ENCODE measurements around the gene TGFBR1.

The TGFBR1 gene

GRCh38 chr9:99106044-99106375 is 1.1 kb downstream of the TGFBR1 start:
- Histone ChIP-seq H3K27me3 (ENCODE audit: insufficient read depth, low read length, poor library complexity, severe bottlenecking) (no peaks in the 10 kb centered on the region), H3K9me3 (ENCODE audit: insufficient read depth, low read depth, low read length) (no peaks in the 10 kb centered on the region), H3K9ac (ENCODE audit: low read depth, low read length, poor library complexity, severe bottlenecking) (peak overlapping the region; percentile 89), H3K4me2 (ENCODE audit: low read depth, low read length, poor library complexity, severe bottlenecking) (peak overlapping the region; percentile 93), H3K4me1 (ENCODE audit: insufficient read depth, low read length, poor library complexity, severe bottlenecking) (peaks cover 59% of the 10 kb centered on the region), H4K20me1 (ENCODE audit: insufficient read depth, low read length, poor library complexity, severe bottlenecking) (peaks cover 56% of the 10 kb centered on the region), H3F3A (ENCODE audit: low read depth) (peaks cover 2% of the 10 kb centered on the region; the same call in 1 of the 2 replicates), H3K79me2 (ENCODE audit: insufficient read depth, low read length) (peaks cover 57% of the 10 kb centered on the region), H3K4me3 (ENCODE audit: low read length, poor library complexity, severe bottlenecking) (peak overlapping the region; percentile 85), H3K9me2 (replicated peaks; ENCODE audit: low read depth, low read length) (no peaks in the 10 kb centered on the region), H3K36me3 (ENCODE audit: insufficient read depth, low read length) (no peaks in the 10 kb centered on the region), H2AFZ (ENCODE audit: low read length) (no peak overlapping the region)
- no peak for TF ChIP-seq EZH2phosphoT487 (IDR thresholded peaks at IDR 0.05; ENCODE audit: borderline replicate concordance)
- TF ChIP-seq CTCF (conservative IDR thresholded peaks at IDR 0.05; ENCODE audit: low read length), result no peak

- no peaks in the 10 kb centered on the region for H3K27me3 ChIP-seq (ENCODE audit: insufficient read depth, low read length, poor library complexity, severe bottlenecking)
- no peaks in the 10 kb centered on the region for H3K9me3 ChIP-seq (ENCODE audit: insufficient read depth, low read depth, low read length)
- peak overlapping the region; percentile 89 for H3K9ac ChIP-seq (ENCODE audit: low read depth, low read length, poor library complexity, severe bottlenecking)
- H3K9me2 ChIP-seq (replicated peaks; ENCODE audit: low read depth, low read length), result no peaks in the 10 kb centered on the region
- H4K20me1 ChIP-seq (ENCODE audit: insufficient read depth, low read length, poor library complexity, severe bottlenecking), result peaks cover 68% of the 10 kb centered on the region
- H3K4me3 ChIP-seq (ENCODE audit: low read length, poor library complexity, severe bottlenecking), result peak overlapping the region; percentile 85
- H3K36me3 ChIP-seq (ENCODE audit: insufficient read depth, low read length), result no peaks in the 10 kb centered on the region
- peaks cover 71% of the 10 kb centered on the region for H3K79me2 ChIP-seq (ENCODE audit: insufficient read depth, low read length)
- TF ChIP-seq CTCF (conservative IDR thresholded peaks at IDR 0.05; ENCODE audit: low read length) (no peak), EZH2phosphoT487 (IDR thresholded peaks at IDR 0.05; ENCODE audit: borderline replicate concordance) (no peak)
- H3K4me1 ChIP-seq (ENCODE audit: insufficient read depth, low read length, poor library complexity, severe bottlenecking), result peaks cover 70% of the 10 kb centered on the region
- peak overlapping the region; percentile 93 for H3K4me2 ChIP-seq (ENCODE audit: low read depth, low read length, poor library complexity, severe bottlenecking)
- H2AFZ ChIP-seq (ENCODE audit: low read length), result no peak overlapping the region
- H3F3A ChIP-seq (ENCODE audit: low read depth), result no peaks in the 10 kb centered on the region
Observed at GRCh38 chr9:99107421-99107820, 2.5 kb downstream of the TGFBR1 start.

- Histone ChIP-seq H3K4me1 (ENCODE audit: insufficient read depth, low read length, poor library complexity, severe bottlenecking) (peaks cover 77% of the 10 kb centered on the region), H3K9me2 (replicated peaks; ENCODE audit: low read depth, low read length) (no peaks in the 10 kb centered on the region), H4K20me1 (ENCODE audit: insufficient read depth, low read length, poor library complexity, severe bottlenecking) (peaks cover 75% of the 10 kb centered on the region), H3K4me3 (ENCODE audit: low read length, poor library complexity, severe bottlenecking) (peak overlapping the region; percentile 85), H3K79me2 (ENCODE audit: insufficient read depth, low read length) (peaks cover 79% of the 10 kb centered on the region), H3F3A (ENCODE audit: low read depth) (peaks cover 6% of the 10 kb centered on the region), H3K9me3 (ENCODE audit: insufficient read depth, low read depth, low read length) (no peaks in the 10 kb centered on the region), H3K27me3 (ENCODE audit: insufficient read depth, low read length, poor library complexity, severe bottlenecking) (no peaks in the 10 kb centered on the region), H3K36me3 (ENCODE audit: insufficient read depth, low read length) (no peaks in the 10 kb centered on the region), H3K4me2 (ENCODE audit: low read depth, low read length, poor library complexity, severe bottlenecking) (peak overlapping the region; percentile 93), H3K9ac (ENCODE audit: low read depth, low read length, poor library complexity, severe bottlenecking) (peak overlapping the region; percentile 89), H2AFZ (ENCODE audit: low read length) (no peak overlapping the region)
- TF ChIP-seq EZH2phosphoT487 (IDR thresholded peaks at IDR 0.05; ENCODE audit: borderline replicate concordance), result no peak
- TF ChIP-seq CTCF (conservative IDR thresholded peaks at IDR 0.05; ENCODE audit: low read length), result no peak
Observed at GRCh38 chr9:99108131-99108530, 3.2 kb downstream of the TGFBR1 start.

Data from Loucy (cell line).